SK-N-SH (cell line): ENCODE data around the gene HIF1A. TPM values are rescaled to one million over a fixed set of nuclear protein-coding genes. Genes with fewer than 3 reads are reported as not detected.

Experiments
- CTCF ChIA-PET: fragments of 300-600, 350-600 bp; formaldehyde crosslinking; extraction: SDS; loops from one replicate; lab custom pipeline; 2021; lab: Yijun Ruan, JAX
- POLR2A ChIA-PET: fragments of 350-600 bp; sonication (Branson Sonifier 250); formaldehyde crosslinking; extraction: SDS; loops from one replicate; lab custom pipeline; 2020; ENCODE audit warnings: antibody characterized with exemption, inconsistent platforms; lab: Yijun Ruan, JAX
- DNase-seq: peaks from one replicate; pipeline ENCODE4 v3.0.0; 2012
- H2AFZ ChIP-seq: fragments of 200-600 bp; sonication (generic); 2 replicates; pipeline ENCODE4 v1.8.1; 2016; ENCODE audit warnings: antibody characterized with exemption, mild to moderate bottlenecking, low read depth
- H3F3A ChIP-seq: fragments of 200-600 bp; sonication (generic); replicated peaks from 2 replicates; pipeline ENCODE3; 2016; ENCODE audit warnings: antibody characterized with exemption, mild to moderate bottlenecking; ENCODE audit not compliant: insufficient read depth
- H3K27ac ChIP-seq, 2 experiments: fragments of 200-500 bp in 1 of 2; fragments of 200-600 bp in 1 of 2; sonication (Bioruptor generic) in 1 of 2; sonication (generic), shearing (Covaris generic) in 1 of 2; 2 replicates each; pipeline versions ENCODE4 v1.5.1 to v1.6.1; 2014 to 2016; ENCODE audit warnings: low read depth in 2 of 2, inconsistent platforms in 1 of 2, low read length in 1 of 2, mild to moderate bottlenecking in 1 of 2, mixed read lengths in 1 of 2
- H3K27me3 ChIP-seq: fragments of 200-600 bp; sonication (generic), shearing (Covaris generic); 2 replicates; pipeline ENCODE4 v1.6.1; 2016; ENCODE audit warnings: mixed run types; ENCODE audit not compliant: insufficient read depth
- H3K36me3 ChIP-seq, 2 experiments: fragments of 200-500 bp in 1 of 2; fragments of 200-600 bp in 1 of 2; sonication (Bioruptor generic) in 1 of 2; sonication (generic) in 1 of 2; replicated peaks in 1 of 2; 2 replicates each; pipeline versions ENCODE3 to v1.5.1; 2014 to 2016; ENCODE audit warnings: low read length in 1 of 2, mild to moderate bottlenecking in 1 of 2; ENCODE audit not compliant: insufficient read depth in 2 of 2, control insufficient read depth in 1 of 2
- H3K4me1 ChIP-seq, 2 experiments: fragments of 200-500 bp in 1 of 2; fragments of 200-600 bp in 1 of 2; sonication (Bioruptor generic) in 1 of 2; sonication (generic), shearing (Covaris generic) in 1 of 2; 2 replicates each; pipeline versions ENCODE4 v1.5.1 to v1.6.1; 2014 to 2016; ENCODE audit warnings: low read depth in 1 of 2, low read length in 1 of 2, mixed run types in 1 of 2; ENCODE audit not compliant: insufficient read depth in 2 of 2, control insufficient read depth in 1 of 2
- H3K4me2 ChIP-seq: fragments of 200-600 bp; sonication (generic), shearing (Covaris generic); 2 replicates; pipeline ENCODE4 v1.6.1; 2017; ENCODE audit warnings: mixed run types
- H3K4me3 ChIP-seq, 2 experiments: fragments of 200-500 bp in 1 of 2; fragments of 200-600 bp in 1 of 2; sonication (Bioruptor generic) in 1 of 2; sonication (generic), shearing (Covaris generic) in 1 of 2; 2 replicates each; pipeline versions ENCODE4 v1.5.1 to v1.8.1; 2014 to 2016; ENCODE audit warnings: low read depth in 2 of 2, inconsistent platforms in 1 of 2, low read length in 1 of 2, mild to moderate bottlenecking in 1 of 2, mixed read lengths in 1 of 2, moderate library complexity in 1 of 2
- H3K79me2 ChIP-seq: fragments of 200-600 bp; sonication (generic); 2 replicates; pipeline ENCODE4 v1.8.1; 2017; ENCODE audit warnings: mild to moderate bottlenecking; ENCODE audit not compliant: insufficient read depth
- H3K9ac ChIP-seq: fragments of 200-600 bp; sonication (generic); 2 replicates; pipeline ENCODE4 v1.6.1; 2017; ENCODE audit warnings: mixed run types
- H3K9me2 ChIP-seq: fragments of 200-600 bp; sonication (generic); 2 replicates; pipeline ENCODE4 v1.6.1; 2017; ENCODE audit warnings: mixed run types
- H3K9me3 ChIP-seq: fragments of 200-600 bp; sonication (generic); 2 replicates; pipeline ENCODE4 v1.6.1; 2017; ENCODE audit warnings: mixed run types, mild to moderate bottlenecking, moderate library complexity
- H4K20me1 ChIP-seq: fragments of 200-600 bp; sonication (generic); 2 replicates; pipeline ENCODE4 v1.6.1; 2017; ENCODE audit warnings: mild to moderate bottlenecking, mixed run types; ENCODE audit not compliant: insufficient read depth
- CHD2 ChIP-seq: fragments of 150-350 bp; IDR thresholded peaks from 2 replicates; pipeline ENCODE4 v1.6.1; 2018; ENCODE audit warnings: low read length; ENCODE audit not compliant: partially characterized antibody
- ELF1 ChIP-seq: IDR thresholded peaks from 2 replicates; pipeline ENCODE4 v1.4.0; 2012
- EZH2phosphoT487 ChIP-seq: fragments of 200-600 bp; sonication (generic); IDR thresholded peaks from 2 replicates; pipeline ENCODE4 v1.6.1; 2017; ENCODE audit warnings: low read depth, mixed run types, mild to moderate bottlenecking, antibody characterized with exemption, moderate library complexity, borderline replicate concordance
- FOSL2 ChIP-seq: IDR thresholded peaks from 2 replicates; pipeline ENCODE4 v1.4.0; 2012; ENCODE audit warnings: low read depth, mild to moderate bottlenecking, moderate library complexity, borderline replicate concordance
- FOXM1 ChIP-seq: IDR thresholded peaks from 2 replicates; pipeline ENCODE4 v1.4.0; 2012; ENCODE audit warnings: low read depth, mild to moderate bottlenecking
- GABPA ChIP-seq: IDR thresholded peaks from 2 replicates; pipeline ENCODE4 v1.4.0; 2012; ENCODE audit warnings: low read depth, mild to moderate bottlenecking
- JUND ChIP-seq: IDR thresholded peaks from 2 replicates; pipeline ENCODE4 v1.4.0; 2012
- MEF2A ChIP-seq: IDR thresholded peaks from 2 replicates; pipeline ENCODE4 v1.4.0; 2012; ENCODE audit warnings: low read depth, borderline replicate concordance
- MXI1 ChIP-seq: IDR thresholded peaks from 2 replicates; pipeline ENCODE4 v1.6.1; 2012; ENCODE audit warnings: mild to moderate bottlenecking, low read depth, low read length, improper control_type of control experiment
- NFIC ChIP-seq: IDR thresholded peaks from 2 replicates; pipeline ENCODE4 v1.4.0; 2012; ENCODE audit warnings: borderline replicate concordance
- NRF1 ChIP-seq: IDR thresholded peaks from 2 replicates; pipeline ENCODE4 v1.6.1; 2012; ENCODE audit warnings: low read depth, mild to moderate bottlenecking, low read length
- POLR2AphosphoS5 ChIP-seq: IDR thresholded peaks from 2 replicates; pipeline ENCODE4 v1.6.1; 2012; ENCODE audit warnings: low read depth, low read length
- SIN3A ChIP-seq: IDR thresholded peaks from 2 replicates; pipeline ENCODE4 v1.6.1; 2012; ENCODE audit warnings: low read depth, mild to moderate bottlenecking, low read length, moderate library complexity, borderline replicate concordance
- SMC3 ChIP-seq: IDR thresholded peaks from 2 replicates; pipeline ENCODE4 v1.6.1; 2012; ENCODE audit warnings: low read depth, low read length, improper control_type of control experiment
- TAF1 ChIP-seq: IDR thresholded peaks from 2 replicates; pipeline ENCODE4 v1.6.1; 2012; ENCODE audit warnings: low read depth, mild to moderate bottlenecking, low read length, moderate library complexity, borderline replicate concordance
- WGBS: methylation state at CpG from one replicate; pipeline ENCODE4 v1.1.6; 2017; ENCODE audit warnings: low lambda C conversion rate; 5-methylcytosine and 5-hydroxymethylcytosine counted together
- polyA plus RNA-seq, 3 experiments: library from polyadenylated mRNA; depleted of rRNA; stranded (reverse); fragments of >200 nt; gene quantifications; 2 replicates each; pipeline ENCODE4 v1.2.3, GENCODE V29; 2012
- TF ChIP-seq, protein P1 (sequence below): IDR thresholded peaks from 2 replicates; pipeline ENCODE4 v1.4.0; 2012; ENCODE audit warnings: low read depth, borderline replicate concordance
- TF ChIP-seq, protein P2 (sequence below): IDR thresholded peaks from 2 replicates; pipeline ENCODE4; 2012
- TF ChIP-seq, protein P3 (sequence below): IDR thresholded peaks from 2 replicates; pipeline ENCODE4 v1.4.0; 2012; ENCODE audit warnings: low read depth
- TF ChIP-seq, protein P4 (sequence below): IDR thresholded peaks from 2 replicates; pipeline ENCODE4 v1.4.0; 2012; ENCODE audit warnings: low read depth, borderline replicate concordance
- TF ChIP-seq, protein P5 (sequence below): fragments of 200-600 bp; sonication (generic); IDR thresholded peaks from 2 replicates; pipeline ENCODE4 v1.6.1; 2017; ENCODE audit warnings: antibody characterized with exemption, mild to moderate bottlenecking, moderate library complexity

HIF1A gene
- polyA plus RNA-seq, 1 of the 3 experiments (the other 2 are of a cell fraction) = 20.8 TPM

DNA sequence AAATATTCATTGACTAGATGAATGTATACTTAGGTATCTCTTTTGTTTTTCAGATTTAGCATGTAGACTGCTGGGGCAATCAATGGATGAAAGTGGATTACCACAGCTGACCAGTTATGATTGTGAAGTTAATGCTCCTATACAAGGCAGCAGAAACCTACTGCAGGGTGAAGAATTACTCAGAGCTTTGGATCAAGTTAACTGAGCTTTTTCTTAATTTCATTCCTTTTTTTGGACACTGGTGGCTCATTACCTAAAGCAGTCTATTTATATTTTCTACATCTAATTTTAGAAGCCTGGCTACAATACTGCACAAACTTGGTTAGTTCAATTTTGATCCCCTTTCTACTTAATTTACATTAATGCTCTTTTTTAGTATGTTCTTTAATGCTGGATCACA, 51.6 kb downstream of the HIF1A start:
- Histone ChIP-seq H3K4me2 (no peak overlapping the region), H3K4me3 (no peak overlapping the region), H3K79me2 (peaks cover 12% of the 10 kb centered on the region), H3F3A (peaks cover 25% of the 10 kb centered on the region), H3K36me3 (peaks cover 75 to 76% of the 10 kb centered on the region in 2 experiments), H2AFZ (no peak overlapping the region), H3K27me3 (no peaks in the 10 kb centered on the region), H3K9me3 (no peaks in the 10 kb centered on the region), H3K4me1 (no peaks in the 10 kb centered on the region), H3K27ac (no peak overlapping the region), H3K9ac (no peak overlapping the region), H4K20me1 (no peaks in the 10 kb centered on the region), H3K9me2 (no peaks in the 10 kb centered on the region)
- DNase-seq = no peak
- POLR2A ChIA-PET = no interaction called here
- CTCF ChIA-PET = interaction anchor here (1.3 to 4.1 kb wide), 3 partner anchors 15 to 277 kb away, joined by 4 to 20 read pairs (median 5); partner anchors contain the start of gene SNAPC1
- TF ChIP-seq JUND (no peak), GABPA (no peak), CHD2 (no peak), MXI1 (no peak), FOSL2 (no peak), ELF1 (no peak), NRF1 (no peak)
- TF ChIP-seq, protein P1, sequence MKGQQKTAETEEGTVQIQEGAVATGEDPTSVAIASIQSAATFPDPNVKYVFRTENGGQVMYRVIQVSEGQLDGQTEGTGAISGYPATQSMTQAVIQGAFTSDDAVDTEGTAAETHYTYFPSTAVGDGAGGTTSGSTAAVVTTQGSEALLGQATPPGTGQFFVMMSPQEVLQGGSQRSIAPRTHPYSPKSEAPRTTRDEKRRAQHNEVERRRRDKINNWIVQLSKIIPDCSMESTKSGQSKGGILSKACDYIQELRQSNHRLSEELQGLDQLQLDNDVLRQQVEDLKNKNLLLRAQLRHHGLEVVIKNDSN = no peak
- TF ChIP-seq, protein P2, sequence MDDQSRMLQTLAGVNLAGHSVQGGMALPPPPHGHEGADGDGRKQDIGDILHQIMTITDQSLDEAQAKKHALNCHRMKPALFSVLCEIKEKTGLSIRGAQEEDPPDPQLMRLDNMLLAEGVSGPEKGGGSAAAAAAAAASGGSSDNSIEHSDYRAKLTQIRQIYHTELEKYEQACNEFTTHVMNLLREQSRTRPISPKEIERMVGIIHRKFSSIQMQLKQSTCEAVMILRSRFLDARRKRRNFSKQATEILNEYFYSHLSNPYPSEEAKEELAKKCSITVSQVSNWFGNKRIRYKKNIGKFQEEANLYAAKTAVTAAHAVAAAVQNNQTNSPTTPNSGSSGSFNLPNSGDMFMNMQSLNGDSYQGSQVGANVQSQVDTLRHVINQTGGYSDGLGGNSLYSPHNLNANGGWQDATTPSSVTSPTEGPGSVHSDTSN = no peak
- TF ChIP-seq, protein P3, sequence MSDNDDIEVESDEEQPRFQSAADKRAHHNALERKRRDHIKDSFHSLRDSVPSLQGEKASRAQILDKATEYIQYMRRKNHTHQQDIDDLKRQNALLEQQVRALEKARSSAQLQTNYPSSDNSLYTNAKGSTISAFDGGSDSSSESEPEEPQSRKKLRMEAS = no peak

DNA sequence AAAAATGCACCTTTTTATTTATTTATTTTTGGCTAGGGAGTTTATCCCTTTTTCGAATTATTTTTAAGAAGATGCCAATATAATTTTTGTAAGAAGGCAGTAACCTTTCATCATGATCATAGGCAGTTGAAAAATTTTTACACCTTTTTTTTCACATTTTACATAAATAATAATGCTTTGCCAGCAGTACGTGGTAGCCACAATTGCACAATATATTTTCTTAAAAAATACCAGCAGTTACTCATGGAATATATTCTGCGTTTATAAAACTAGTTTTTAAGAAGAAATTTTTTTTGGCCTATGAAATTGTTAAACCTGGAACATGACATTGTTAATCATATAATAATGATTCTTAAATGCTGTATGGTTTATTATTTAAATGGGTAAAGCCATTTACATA, 52.0 kb downstream of the HIF1A start:
- no peaks in the 10 kb centered on the region for H3K4me1 ChIP-seq
- no peaks in the 10 kb centered on the region for H4K20me1 ChIP-seq
- no peak overlapping the region for H2AFZ ChIP-seq
- WGBS = 82% methylated on average over 3 of the region's 3 CpGs
- H3K27ac ChIP-seq = no peak overlapping the region
- DNase-seq = no peak
- ChIA-PET CTCF (interaction anchor here (1.3 to 4.1 kb wide), 3 partner anchors 14 to 277 kb away, joined by 4 to 20 read pairs (median 5); partner anchors contain the start of gene SNAPC1), POLR2A (no interaction called here)
- no peak overlapping the region for H3K4me2 ChIP-seq
- no peak overlapping the region for H3K9ac ChIP-seq
- peaks cover 9% of the 10 kb centered on the region for H3K79me2 ChIP-seq
- H3K36me3 ChIP-seq = peaks cover 70 to 74% of the 10 kb centered on the region in 2 experiments
- H3K4me3 ChIP-seq = no peak overlapping the region
- peaks cover 26% of the 10 kb centered on the region for H3F3A ChIP-seq
- H3K9me2 ChIP-seq = no peaks in the 10 kb centered on the region
- no peaks in the 10 kb centered on the region for H3K27me3 ChIP-seq
- no peaks in the 10 kb centered on the region for H3K9me3 ChIP-seq
- TF ChIP-seq FOSL2 = no peak
- no peak for TF ChIP-seq FOXM1
- TF ChIP-seq, protein P4, sequence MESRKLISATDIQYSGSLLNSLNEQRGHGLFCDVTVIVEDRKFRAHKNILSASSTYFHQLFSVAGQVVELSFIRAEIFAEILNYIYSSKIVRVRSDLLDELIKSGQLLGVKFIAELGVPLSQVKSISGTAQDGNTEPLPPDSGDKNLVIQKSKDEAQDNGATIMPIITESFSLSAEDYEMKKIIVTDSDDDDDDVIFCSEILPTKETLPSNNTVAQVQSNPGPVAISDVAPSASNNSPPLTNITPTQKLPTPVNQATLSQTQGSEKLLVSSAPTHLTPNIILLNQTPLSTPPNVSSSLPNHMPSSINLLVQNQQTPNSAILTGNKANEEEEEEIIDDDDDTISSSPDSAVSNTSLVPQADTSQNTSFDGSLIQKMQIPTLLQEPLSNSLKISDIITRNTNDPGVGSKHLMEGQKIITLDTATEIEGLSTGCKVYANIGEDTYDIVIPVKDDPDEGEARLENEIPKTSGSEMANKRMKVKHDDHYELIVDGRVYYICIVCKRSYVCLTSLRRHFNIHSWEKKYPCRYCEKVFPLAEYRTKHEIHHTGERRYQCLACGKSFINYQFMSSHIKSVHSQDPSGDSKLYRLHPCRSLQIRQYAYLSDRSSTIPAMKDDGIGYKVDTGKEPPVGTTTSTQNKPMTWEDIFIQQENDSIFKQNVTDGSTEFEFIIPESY = no peak
- no peak for TF ChIP-seq SMC3
- no peak for TF ChIP-seq MEF2A
- no peak for TF ChIP-seq SIN3A
- TF ChIP-seq POLR2AphosphoS5 = no peak
- no peak for TF ChIP-seq JUND
- no peak for TF ChIP-seq TAF1
- TF ChIP-seq NRF1 = no peak
- no peak for TF ChIP-seq EZH2phosphoT487
- TF ChIP-seq, protein P2 = no peak
- TF ChIP-seq, protein P5, sequence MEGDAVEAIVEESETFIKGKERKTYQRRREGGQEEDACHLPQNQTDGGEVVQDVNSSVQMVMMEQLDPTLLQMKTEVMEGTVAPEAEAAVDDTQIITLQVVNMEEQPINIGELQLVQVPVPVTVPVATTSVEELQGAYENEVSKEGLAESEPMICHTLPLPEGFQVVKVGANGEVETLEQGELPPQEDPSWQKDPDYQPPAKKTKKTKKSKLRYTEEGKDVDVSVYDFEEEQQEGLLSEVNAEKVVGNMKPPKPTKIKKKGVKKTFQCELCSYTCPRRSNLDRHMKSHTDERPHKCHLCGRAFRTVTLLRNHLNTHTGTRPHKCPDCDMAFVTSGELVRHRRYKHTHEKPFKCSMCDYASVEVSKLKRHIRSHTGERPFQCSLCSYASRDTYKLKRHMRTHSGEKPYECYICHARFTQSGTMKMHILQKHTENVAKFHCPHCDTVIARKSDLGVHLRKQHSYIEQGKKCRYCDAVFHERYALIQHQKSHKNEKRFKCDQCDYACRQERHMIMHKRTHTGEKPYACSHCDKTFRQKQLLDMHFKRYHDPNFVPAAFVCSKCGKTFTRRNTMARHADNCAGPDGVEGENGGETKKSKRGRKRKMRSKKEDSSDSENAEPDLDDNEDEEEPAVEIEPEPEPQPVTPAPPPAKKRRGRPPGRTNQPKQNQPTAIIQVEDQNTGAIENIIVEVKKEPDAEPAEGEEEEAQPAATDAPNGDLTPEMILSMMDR = no peak
- no peak for TF ChIP-seq NFIC
- TF ChIP-seq, protein P1 = no peak
- no peak for TF ChIP-seq ELF1
